Body of pancreas (tissue), 4 donors: ENCODE data around the gene SNX17.

Source experiments
- POLR2A ChIP-seq, 3 donors: fragments of 450-650 bp; IDR thresholded peaks; one replicate each; pipeline ENCODE4 v1.6.1; 2016; ENCODE audit warnings: antibody characterized with exemption in 3 of 3, mild to moderate bottlenecking in 2 of 3
- TF ChIP-seq, protein P1 (sequence below), 7 experiments: fragments of 450-650 bp in 4 of 7; fragments of 200-600 bp in 3 of 7; sonication (generic) in 3 of 7; IDR thresholded peaks; one replicate each; pipeline ENCODE4 v1.5.1; 2016 to 2019; ENCODE audit warnings: antibody characterized with exemption in 7 of 7

DNA sequence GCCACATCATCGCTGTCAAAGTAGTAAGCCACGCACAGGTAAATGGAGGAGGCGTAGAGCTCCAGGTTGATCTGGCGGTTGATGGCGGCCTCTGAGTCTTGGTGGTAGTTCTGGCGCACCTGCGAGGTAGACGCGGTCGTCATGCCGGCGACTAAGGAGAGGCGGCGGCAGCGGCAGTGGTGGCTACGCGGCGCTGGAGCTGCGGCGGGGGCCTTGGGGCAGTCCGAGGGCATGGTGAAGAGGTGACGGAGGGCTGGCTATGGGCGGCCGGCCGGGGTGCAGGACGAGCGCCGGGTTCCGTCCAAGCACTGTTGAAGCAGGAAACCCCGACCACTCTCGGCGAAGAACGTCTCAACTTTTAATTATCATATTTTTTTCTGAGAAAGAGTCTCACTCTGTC lies 22.8 kb downstream of the SNX17 start:
- TF ChIP-seq, protein P1, sequence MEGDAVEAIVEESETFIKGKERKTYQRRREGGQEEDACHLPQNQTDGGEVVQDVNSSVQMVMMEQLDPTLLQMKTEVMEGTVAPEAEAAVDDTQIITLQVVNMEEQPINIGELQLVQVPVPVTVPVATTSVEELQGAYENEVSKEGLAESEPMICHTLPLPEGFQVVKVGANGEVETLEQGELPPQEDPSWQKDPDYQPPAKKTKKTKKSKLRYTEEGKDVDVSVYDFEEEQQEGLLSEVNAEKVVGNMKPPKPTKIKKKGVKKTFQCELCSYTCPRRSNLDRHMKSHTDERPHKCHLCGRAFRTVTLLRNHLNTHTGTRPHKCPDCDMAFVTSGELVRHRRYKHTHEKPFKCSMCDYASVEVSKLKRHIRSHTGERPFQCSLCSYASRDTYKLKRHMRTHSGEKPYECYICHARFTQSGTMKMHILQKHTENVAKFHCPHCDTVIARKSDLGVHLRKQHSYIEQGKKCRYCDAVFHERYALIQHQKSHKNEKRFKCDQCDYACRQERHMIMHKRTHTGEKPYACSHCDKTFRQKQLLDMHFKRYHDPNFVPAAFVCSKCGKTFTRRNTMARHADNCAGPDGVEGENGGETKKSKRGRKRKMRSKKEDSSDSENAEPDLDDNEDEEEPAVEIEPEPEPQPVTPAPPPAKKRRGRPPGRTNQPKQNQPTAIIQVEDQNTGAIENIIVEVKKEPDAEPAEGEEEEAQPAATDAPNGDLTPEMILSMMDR (IDR thresholded peaks at IDR 0.05) = no peak
- no peak for TF ChIP-seq POLR2A (IDR thresholded peaks at IDR 0.05)
